HG03521 (cell line): Measurements from ENCODE around the gene FAM240A.

ENCODE experiments used
- ATAC-seq: cut with Tn5 transposase; IDR thresholded peaks from one replicate; pipeline ENCODE4 v1.9.1; 2021; ENCODE audit warnings: mild to moderate bottlenecking, moderate library complexity; ENCODE audit not compliant: unreplicated experiment

Gene FAM240A

GRCh38 chr3:46619845-46620778, 7.8 kb downstream of the FAM240A start:
- ATAC-seq = no peak

DNA sequence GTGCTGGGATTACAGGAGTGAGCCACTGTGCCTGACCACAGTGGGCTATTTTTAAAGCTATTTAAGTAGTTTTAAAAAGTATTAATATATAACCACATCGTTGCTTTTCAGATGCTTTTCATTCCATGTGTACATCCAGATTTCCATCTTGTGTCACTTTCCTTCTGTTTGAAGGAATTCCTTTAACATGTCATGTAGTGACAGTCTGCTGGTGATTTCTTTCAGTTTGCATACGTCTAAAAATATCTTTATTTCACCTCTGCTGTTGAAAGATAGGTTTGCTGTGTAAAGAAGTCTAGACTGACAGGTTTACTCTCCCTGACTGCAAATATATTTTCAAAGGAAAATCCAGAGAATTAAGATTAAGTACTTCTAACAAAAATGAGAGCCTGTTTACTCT, 12.2 kb downstream of the FAM240A start:
- no peak for ATAC-seq

- no peak for ATAC-seq
Measured at GRCh38 chr3:46624975-46625490, 12.7 kb downstream of the FAM240A start.

DNA sequence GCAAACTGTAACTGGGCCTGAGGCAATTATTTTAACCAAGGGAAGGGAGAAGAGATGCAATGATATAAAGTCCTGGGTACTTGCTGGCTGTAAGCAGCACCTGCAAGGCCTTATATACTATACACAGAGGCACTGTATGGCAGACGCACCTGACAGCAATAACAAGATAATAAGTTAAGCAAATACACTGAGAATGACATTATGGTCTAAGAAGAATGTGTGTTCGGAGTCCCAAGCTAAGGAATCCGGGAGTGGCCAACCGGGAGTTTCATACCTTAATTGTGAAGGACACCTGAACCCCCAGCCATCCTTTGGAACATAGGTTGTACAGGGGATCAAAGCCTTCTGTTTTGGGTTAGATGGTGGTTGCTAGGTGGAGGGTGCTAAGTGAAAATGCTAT, 13.7 kb downstream of the FAM240A start:
- no peak for ATAC-seq

DNA sequence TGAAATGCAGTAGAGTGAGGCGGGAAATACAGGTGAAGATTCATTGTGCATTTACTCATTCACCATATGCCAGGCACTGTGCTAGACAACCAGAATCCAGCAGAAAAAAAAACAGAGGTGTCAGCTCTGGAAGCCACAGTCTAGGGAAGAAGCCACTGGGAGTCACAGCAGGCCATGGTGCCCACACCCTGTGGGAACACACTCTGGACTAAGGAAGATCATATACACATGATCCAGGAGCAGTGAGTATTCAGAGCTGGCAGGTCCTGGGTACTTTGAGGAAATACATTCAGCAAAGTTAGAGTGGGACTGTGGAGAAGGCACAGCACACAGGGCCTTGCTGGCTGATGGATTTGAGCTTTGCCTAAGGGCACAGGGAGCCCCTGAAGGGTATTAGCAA, 14.8 kb downstream of the FAM240A start:
- ATAC-seq = no peak

DNA sequence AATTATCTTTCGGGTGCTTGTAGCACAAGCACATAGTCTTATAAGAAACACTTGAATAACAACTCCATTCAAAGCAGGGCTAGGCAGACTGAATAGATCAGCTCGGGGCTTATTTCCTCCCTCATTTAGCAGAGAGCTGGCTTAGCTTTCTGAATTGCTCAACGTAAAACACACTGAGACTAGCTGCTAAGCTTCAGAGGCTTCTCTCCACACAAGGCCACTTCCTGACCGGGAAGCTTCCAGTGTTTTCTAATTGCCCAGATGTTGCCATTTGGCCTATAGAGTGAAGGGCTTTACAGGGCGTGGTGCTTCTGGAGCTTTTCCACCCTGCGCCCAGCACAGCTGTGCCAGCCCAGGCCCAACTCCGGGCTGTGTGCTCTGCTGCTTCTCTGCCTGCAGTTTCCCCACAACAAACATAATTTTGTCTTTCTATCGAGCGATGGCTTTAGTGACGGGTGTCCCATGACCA, 16.6 kb downstream of the FAM240A start:
- ATAC-seq = no peak

DNA sequence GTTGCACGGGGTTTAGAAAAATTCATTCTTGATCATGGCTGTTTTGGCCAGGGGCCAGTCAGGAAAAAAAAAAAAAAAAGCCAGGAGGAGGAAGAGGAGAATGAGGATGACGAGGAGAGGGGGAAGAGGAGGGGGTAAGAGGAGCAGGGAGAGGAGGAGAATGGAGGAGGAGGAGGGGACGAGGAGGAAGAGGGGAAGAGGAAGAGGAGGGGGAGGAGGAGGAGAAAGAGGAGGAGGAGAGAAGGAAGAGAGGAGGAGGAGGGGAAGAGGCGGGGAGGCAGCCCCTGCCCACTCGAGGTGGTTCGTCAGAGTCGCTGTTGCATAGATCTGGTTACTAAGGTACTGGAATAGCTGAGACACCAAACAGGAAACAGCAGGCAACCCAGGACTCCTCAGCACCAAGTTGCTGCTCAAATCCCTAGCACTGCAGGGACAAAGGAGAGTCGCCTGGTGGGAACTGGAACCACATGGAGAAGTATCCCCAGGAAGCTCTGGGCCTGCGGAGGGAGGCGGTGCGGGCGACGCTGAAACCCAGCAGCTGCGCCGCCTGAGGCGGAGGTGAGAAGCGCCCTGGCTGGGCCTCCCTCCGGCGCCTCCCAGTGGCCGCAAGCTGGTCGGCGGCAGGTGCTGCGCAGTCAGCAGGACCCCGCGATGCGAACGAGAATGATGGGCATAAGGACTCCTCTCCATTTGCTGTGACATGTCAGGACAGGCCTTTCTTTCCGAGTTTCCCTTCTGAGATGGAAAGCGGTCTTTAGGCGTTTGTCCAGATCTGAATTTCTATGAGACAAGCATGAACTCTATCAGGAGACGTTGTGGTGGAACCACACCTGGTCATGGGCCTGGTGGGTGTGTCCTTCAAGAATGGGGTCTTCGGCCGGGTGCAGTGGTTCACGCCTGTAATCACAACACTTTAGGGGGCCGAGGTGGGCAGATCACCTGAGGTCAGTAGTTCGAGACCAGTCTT, 17.5 kb downstream of the FAM240A start:
- peak; percentile 60 for ATAC-seq

- no peak for ATAC-seq
Measured at GRCh38 chr3:46632792-46633191, 20.5 kb downstream of the FAM240A start.

DNA sequence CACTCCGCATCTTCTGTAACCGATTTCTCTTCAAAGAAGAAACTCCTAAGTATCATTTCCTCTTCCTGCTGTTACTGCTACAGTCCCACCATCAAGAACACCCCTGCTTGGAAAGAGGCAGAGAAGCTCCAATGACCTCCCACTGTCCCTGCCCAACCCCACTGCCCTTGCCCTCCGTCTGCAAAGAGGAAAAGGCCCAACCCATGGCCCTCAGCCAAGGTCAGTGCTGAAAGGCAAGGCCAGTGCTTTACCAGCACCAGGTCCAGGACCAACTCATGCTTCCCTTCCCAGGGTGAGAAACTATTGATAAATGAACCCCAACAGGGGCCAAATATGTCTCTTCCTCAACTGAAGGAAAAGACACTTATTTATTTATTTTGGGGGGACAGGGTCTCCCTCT, 22.5 kb downstream of the FAM240A start:
- no peak for ATAC-seq

DNA sequence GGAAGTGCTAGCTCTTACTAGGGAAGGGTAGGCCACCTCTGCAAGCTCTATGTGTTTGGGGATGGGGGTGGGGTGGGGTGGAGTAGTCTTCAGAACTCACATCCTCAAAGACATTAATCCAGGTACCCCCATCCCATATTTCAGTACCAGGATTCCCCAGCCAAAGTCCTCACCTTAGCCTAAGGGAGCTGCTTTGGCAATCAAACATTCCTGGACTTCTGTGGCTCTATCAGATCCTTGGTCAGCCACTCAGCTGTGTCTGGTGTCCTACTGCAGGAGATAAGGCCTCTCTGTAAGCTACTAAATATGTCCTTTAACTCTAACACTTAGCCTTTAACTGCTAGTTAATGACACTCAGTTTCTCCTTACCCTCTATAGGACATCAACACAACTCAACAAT, 26.9 kb downstream of the FAM240A start:
- no peak for ATAC-seq

- no peak for ATAC-seq
Measured at GRCh38 chr3:46640927-46641326, 28.6 kb downstream of the FAM240A start.

DNA sequence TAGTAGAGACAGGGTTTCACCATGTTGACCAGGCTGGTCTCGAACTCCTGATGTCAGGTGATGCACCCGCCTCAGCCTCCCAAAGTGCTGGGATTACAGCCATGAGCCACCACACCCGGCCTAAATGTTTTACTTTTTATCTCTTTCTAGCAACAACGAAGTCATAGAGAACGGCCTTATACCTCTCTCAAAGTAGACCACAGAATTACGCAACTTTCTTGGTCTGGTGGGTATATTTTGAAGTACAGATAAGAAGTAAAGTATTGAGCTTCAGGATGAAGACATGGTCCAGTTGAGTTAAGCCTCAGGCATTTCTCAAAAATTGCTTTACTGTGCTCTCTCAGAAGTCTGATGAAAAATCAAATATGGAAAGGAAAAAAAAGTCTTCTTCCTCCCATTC, 30.6 kb downstream of the FAM240A start:
- no peak for ATAC-seq

DNA sequence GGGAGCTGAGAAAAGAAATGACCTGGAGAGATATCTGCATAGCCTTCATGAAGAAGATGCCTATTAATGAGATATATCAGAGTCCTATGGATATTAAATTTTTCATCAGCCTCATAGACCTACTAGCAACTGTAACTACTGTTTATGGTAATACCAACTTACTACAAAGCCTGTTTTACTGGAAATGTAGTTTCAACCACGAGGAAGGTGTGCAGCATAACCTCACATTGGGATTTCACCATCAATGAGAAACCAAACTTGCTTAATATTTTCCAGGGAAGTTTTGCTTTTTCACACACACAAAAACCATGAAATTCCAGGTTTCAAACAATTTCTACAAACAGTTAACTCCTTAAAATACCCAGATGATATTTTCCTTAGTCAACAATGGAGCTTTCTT, 31.4 kb downstream of the FAM240A start:
- ATAC-seq = no peak

DNA sequence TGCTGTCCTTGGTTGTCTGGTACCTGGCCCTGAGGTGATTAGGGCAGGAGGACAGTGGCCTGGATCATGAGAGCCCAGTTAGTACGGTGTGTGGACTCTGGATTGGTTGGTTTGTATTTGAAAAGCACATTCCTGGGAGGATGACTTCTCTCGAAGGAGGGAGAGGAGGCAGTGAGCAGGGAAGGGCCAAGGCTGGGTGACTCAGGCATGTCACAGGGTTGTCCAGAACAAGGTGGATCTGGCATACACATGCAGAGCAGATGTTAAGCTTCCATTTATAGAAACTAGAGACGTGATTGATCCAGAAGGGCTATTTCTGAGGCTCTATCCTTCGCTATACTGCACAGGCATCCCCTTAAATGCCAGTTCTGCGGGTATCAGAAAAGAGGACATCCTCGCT, 34.4 kb downstream of the FAM240A start:
- ATAC-seq = no peak

DNA sequence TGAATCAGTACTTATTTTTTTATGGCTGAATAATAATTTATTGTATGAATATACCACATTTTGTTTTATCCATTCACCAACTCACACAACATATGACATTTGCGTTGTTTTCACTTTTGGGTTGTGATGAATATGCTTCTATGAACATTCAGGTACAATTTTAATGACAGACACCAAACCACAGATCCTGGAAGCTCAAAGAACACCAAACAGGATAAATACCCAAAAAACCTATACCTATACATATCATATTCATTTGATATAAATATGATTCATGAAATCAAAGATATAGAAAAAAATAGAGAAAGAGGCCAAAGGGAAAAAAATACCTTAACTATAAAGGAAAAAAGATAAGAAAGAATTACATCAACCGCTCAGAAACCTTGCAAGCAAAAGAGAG, 35.8 kb downstream of the FAM240A start:
- no peak for ATAC-seq

DNA sequence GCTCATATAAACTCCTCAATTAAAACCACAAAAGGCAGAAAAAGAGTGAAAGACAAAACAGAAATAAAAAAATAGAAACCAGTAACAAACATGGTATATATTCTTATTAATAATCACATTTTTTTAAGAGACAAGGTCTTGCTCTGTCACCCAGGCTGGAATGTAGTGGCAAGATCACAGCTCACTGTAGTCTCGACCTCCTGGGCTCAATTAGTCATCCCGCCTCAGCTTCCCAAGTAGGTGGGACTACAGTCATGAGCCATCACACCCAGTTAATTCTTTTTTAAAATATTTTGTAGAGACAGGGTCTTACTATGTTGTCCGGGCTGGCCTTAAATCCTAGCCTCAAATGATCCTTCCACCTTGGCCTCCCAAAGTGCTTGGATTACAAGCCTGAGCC, 37.1 kb downstream of the FAM240A start:
- no peak for ATAC-seq

DNA sequence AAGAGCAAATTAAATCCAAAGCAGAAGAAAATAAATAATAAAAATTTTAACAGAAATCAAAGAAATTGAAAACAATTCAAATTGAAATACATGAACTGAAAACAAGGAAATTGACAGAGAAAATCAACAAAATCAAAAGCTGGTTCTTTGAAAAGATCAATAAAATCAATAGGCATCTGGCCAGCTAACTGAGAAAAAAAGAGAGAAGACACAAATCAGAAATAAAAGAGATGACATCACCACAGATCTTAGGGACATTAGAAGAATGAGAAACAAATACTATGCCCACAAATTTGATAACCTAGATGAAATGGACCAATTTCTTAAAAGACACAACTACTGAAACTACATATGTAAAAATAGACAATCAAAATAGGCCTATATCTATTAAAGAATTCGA, 38.8 kb downstream of the FAM240A start:
- no peak for ATAC-seq

- no peak for ATAC-seq
Measured at GRCh38 chr3:46655271-46655670, 42.9 kb downstream of the FAM240A start.

- no peak for ATAC-seq
Measured at GRCh38 chr3:46656778-46657556, 44.6 kb downstream of the FAM240A start.

GRCh38 chr3:46659285-46659684, 47.0 kb downstream of the FAM240A start:
- no peak for ATAC-seq

DNA sequence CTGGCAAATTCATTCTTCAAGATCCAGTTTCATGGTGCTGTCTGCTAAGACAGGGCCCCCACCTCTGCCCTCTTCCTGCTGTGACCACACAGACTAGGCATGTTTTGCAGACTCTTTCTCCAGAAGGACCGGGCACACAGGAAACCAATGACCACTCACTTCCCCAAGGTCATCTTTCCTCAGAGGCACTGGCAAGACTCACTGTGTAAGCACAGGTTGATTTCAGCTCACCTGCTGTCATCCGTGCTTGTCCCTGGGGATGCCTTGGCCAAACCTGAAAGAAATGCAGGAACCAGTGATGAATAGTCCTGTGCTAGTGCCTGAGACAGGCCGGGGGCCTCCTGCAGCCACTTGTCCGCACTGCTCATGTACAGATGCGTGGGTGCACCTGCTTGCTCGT, 47.7 kb downstream of the FAM240A start:
- ATAC-seq = no peak
